ENCODE results near the gene LRRC49. TPM values are rescaled to one million over a fixed set of nuclear protein-coding genes. Genes with fewer than 3 reads are reported as not detected.

The LRRC49 gene, protein sequence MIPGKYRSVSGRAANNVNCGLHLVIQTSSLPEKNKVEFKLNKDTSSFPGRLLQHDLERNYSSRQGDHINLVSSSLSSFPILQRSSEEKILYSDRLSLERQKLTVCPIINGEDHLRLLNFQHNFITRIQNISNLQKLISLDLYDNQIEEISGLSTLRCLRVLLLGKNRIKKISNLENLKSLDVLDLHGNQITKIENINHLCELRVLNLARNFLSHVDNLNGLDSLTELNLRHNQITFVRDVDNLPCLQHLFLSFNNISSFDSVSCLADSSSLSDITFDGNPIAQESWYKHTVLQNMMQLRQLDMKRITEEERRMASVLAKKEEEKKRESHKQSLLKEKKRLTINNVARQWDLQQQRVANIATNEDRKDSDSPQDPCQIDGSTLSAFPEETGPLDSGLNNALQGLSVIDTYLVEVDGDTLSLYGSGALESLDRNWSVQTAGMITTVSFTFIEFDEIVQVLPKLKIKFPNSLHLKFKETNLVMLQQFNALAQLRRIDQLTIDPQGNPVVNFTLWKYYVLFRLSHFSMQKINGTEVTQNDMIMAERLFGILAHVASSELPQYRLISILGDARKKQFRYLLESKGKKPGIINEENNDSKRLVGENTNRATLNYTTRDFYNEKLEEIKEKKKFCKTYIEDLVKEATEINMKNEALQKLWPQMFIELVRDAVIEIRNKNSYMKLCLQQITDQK
- total RNA-seq: 10 to 100 TPM in 3 of 4 donors, 1 to 10 TPM in 1; 8.3 to 16.1 (median 11.9) TPM

DNA sequence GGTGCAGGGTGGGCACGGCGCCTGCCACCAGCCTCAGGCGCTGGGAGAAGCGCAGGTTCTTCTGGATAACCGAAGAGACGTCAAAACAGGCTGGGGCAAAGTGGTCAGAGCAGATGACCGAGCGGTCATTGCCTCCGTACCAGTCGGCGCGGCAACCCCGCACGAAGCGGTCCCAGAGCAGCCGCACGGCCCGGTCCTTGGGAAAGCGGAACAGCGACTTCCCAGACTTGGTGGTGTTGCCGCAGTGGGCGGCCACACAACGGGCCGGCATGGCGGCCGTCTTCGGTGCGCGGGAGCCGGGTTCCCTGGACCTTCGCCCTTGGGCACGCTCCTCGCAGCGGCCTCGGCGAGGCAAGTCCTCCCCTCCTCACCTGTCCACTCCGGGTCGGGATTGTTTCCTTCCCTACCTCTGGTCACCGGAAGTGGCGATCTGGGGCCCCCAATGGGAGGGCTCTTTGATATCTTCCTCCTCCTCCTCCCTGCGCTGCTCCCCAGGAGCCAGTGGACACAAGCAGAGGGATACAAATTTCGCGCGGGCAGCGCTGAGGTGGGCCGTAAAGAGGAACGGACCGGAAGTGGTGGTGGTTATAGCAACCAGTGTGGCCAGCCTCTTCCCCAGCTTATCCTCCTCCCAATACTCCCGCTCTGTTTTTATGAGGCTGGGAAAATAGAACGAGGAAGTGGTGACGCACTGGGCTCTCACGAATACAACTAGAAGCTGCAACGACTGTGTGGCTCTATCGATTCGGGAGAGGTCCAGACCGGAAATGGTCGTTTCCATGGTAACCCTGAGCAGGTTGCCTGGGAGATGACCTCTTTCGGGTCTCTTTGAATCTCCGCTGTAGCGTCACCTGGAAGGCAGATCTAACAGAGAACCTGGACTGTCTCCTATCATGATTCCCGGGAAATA lies at the start of gene LRRC49, which contains the start of gene THAP10:
LRRC49 (plus strand) TSS at position 825 of the 910 bp plus-strand sequence; CDS start at position 894, 69 bp downstream.
THAP10 (minus strand) TSS at position 432 of the 910 bp plus-strand sequence; CDS start at position 271, 161 bp downstream.
- H3K36me3 ChIP-seq: no peaks in the 10 kb centered on the region
- DNase-seq: peak; percentile 92 to 93
- H3K4me1 ChIP-seq: peaks cover 0 to 5% of the 10 kb centered on the region in 2 donors
- no peaks in the 10 kb centered on the region for H3K9me3 ChIP-seq
- H3K27me3 ChIP-seq: no peaks in the 10 kb centered on the region
- H3K27ac ChIP-seq: peak within 1 kb of the TSS; percentile 6 to 57 (median 47)
- peak within 1 kb of the TSS; percentile 12 to 54 (median 53) for H3K4me3 ChIP-seq (replicated peaks in 1 of 3)
- 0 to 1% methylated on average over 22 to 29 of the region's 61 CpGs for WGBS, 2 donors
- intact Hi-C loops (cut with DNase I): no loop called here
- TF ChIP-seq, protein P1, sequence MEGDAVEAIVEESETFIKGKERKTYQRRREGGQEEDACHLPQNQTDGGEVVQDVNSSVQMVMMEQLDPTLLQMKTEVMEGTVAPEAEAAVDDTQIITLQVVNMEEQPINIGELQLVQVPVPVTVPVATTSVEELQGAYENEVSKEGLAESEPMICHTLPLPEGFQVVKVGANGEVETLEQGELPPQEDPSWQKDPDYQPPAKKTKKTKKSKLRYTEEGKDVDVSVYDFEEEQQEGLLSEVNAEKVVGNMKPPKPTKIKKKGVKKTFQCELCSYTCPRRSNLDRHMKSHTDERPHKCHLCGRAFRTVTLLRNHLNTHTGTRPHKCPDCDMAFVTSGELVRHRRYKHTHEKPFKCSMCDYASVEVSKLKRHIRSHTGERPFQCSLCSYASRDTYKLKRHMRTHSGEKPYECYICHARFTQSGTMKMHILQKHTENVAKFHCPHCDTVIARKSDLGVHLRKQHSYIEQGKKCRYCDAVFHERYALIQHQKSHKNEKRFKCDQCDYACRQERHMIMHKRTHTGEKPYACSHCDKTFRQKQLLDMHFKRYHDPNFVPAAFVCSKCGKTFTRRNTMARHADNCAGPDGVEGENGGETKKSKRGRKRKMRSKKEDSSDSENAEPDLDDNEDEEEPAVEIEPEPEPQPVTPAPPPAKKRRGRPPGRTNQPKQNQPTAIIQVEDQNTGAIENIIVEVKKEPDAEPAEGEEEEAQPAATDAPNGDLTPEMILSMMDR (IDR thresholded peaks at IDR 0.05): no peak
- TF ChIP-seq POLR2A (IDR thresholded peaks at IDR 0.05): peak in 1 of 2 donors; percentile 38

DNA sequence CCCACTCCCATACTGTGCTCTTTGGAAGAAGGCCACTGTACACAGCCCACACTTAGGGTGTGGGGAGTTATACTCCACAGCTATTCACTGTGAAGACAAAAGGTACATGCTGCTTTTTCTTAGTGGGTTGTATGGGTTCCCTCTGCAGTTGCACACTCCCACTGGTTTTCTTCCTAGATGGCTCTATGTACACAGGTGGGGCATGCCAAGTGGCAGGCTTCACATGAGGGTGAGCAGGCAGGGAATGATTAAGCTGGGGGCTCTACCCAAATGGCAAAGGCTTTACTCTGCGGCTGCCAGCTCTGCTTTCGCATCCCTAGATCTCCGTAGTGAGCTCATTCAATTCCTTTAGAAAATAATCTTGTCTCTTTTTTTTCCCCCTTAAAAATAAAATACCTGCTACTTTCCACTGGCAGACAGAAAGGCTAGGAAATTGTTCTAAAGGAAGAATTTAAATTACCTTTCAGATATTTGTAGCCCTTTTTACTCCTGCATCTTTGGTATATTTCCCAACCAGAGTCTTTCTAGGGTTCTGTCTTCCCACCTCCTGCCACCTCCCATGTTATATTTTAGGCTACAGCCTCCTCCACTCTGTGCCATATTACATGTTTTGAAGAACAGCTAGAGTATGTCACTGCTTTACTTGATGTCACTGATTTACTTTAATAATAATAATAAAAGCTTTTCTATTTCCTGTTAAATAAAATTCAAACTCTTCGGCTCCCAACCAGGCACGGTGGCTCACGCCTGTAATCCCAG lies 46.8 kb upstream of the LRRC49 start:
- WGBS, 2 donors: 95 to 96% methylated on average over 6 of the region's 6 CpGs
- DNase-seq: no peak
- no peaks in the 10 kb centered on the region for H3K4me1 ChIP-seq
- intact Hi-C loops (cut with DNase I): no loop called here
- H3K4me3 ChIP-seq (replicated peaks in 1 of 3): no peak overlapping the region
- H3K36me3 ChIP-seq: no peaks in the 10 kb centered on the region
- no peaks in the 10 kb centered on the region for H3K27me3 ChIP-seq
- TF ChIP-seq, protein P1 (IDR thresholded peaks at IDR 0.05): no peak
- TF ChIP-seq POLR2A (IDR thresholded peaks at IDR 0.05): no peak
- no peaks in the 10 kb centered on the region for H3K9me3 ChIP-seq
- H3K27ac ChIP-seq: no peak overlapping the region

DNA sequence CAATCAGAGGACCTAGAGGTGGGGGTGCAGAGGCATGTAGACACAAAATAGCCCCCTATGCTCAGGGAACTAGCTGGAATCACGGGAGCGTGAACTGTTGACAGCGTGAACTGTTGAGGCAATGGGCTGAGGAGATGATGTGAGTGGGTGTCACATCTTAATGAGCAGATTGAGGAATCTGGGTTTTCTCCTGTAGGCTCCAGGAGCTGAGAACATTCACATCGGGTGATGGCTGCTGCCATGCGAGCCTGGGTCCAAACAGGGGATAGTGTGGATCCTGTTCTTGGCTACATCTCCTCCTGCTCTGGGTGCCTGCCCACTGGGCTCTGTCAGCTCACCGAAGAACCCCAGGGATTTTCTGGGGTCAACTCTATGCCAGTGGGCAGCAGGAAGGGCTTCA lies 40.7 kb upstream of the LRRC49 start:
- Histone ChIP-seq H3K27ac (peak overlapping the region in 2 of 3 donors; percentile 44 to 89), H3K4me1 (peaks cover 15 to 29% of the 10 kb centered on the region in 2 donors), H3K27me3 (no peaks in the 10 kb centered on the region), H3K9me3 (no peaks in the 10 kb centered on the region), H3K4me3 (replicated peaks in 1 of 3) (no peak overlapping the region), H3K36me3 (no peaks in the 10 kb centered on the region)
- TF ChIP-seq POLR2A (IDR thresholded peaks at IDR 0.05): no peak
- TF ChIP-seq, protein P1 (IDR thresholded peaks at IDR 0.05): no peak
- 93 to 95% methylated on average over 6 of the region's 6 CpGs for WGBS, 2 donors
- intact Hi-C loops (cut with DNase I): no loop called here
- no peak for DNase-seq

DNA sequence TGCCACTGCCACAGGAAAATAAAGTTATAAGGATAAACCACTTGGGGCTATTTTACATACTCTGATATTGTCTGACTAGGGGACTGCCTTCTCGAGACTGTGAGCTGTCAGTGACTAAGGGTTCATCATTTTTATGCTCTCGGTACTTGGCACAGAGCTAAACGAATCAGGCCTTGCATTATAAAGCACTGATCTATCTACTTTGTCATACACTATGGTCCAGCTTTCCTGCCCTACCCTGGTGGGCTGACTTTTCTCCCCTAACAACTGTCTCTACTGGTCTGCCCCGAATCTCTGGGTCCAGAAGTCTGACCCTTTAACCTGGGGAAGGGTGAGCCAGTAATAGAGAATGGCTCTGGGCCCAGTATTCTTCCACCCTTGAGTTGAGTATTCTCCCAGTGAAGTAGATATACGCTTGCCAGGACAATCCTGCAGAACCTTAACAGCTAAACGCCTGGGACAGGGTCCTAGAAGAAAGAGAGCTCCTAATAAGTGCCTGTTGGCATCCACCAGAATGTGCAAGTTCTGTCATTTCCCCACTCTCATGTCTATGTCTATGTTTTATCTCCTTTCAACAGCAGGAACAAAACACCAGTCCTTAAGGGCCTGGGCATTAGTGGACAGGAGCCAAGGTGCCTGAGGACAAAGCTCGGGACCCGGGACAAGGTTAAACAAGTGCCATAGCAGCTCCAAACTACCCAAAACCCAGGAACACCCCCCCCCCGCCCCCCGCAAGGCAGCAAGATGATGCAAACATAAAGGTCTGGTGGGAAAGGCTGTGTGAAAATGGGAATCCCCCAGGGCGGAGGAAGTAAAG lies 39.9 kb upstream of the LRRC49 start:
- Histone ChIP-seq H3K27me3 (no peaks in the 10 kb centered on the region), H3K36me3 (no peaks in the 10 kb centered on the region), H3K27ac (peak overlapping the region; percentile 76 to 89 (median 80)), H3K4me1 (peaks cover 20 to 34% of the 10 kb centered on the region in 2 donors), H3K9me3 (no peaks in the 10 kb centered on the region), H3K4me3 (replicated peaks in 1 of 3) (peak overlapping the region; percentile 43 to 77 (median 61))
- WGBS, 2 donors: 45 to 48% methylated on average over 11 of the region's 11 CpGs
- intact Hi-C loops (cut with DNase I): no loop called here
- TF ChIP-seq POLR2A (IDR thresholded peaks at IDR 0.05): no peak
- TF ChIP-seq, protein P1 (IDR thresholded peaks at IDR 0.05): no peak
- peak; percentile 35 to 38 for DNase-seq

All from thyroid gland (tissue), 4 donors.